Raji (cell line): ENCODE data around the gene CRLF2.

Experiments
- POLR2A ChIP-seq: IDR thresholded peaks from 2 replicates; pipeline ENCODE4 v1.6.1; 2011; ENCODE audit warnings: low read depth, low read length, control low read depth; ENCODE audit not compliant: insufficient read depth

CRLF2 gene

GRCh38 chrX:1212532-1212931 lies at the start of gene CRLF2:
CRLF2 (minus strand) TSS chrX:1212649; CDS start chrX:1212634, 15 bp downstream.
- no peak for TF ChIP-seq POLR2A

GRCh38 chrX:1261285-1261684 lies 48.8 kb upstream of the CRLF2 start:
- TF ChIP-seq POLR2A, result no peak

- TF ChIP-seq POLR2A, result no peak
Measured at GRCh38 chrX:1252861-1253260, 40.4 kb upstream of the CRLF2 start.

- TF ChIP-seq POLR2A, result no peak
Measured at GRCh38 chrX:1249101-1249887, 36.8 kb upstream of the CRLF2 start.

GRCh38 chrX:1248331-1249061 lies 36.0 kb upstream of the CRLF2 start:
- no peak for TF ChIP-seq POLR2A

- no peak for TF ChIP-seq POLR2A
Measured at GRCh38 chrX:1246816-1247215, 34.4 kb upstream of the CRLF2 start.

- no peak for TF ChIP-seq POLR2A
Measured at GRCh38 chrX:1244164-1245076, 32.0 kb upstream of the CRLF2 start.

- no peak for TF ChIP-seq POLR2A
Measured at GRCh38 chrX:1242891-1243402, 30.5 kb upstream of the CRLF2 start.

- TF ChIP-seq POLR2A, result no peak
Measured at GRCh38 chrX:1239681-1240142, 27.3 kb upstream of the CRLF2 start.

- no peak for TF ChIP-seq POLR2A
Measured at GRCh38 chrX:1231850-1232465, 19.5 kb upstream of the CRLF2 start.

- TF ChIP-seq POLR2A, result no peak
Measured at GRCh38 chrX:1226249-1226648, 13.8 kb upstream of the CRLF2 start.

GRCh38 chrX:1224954-1225353 lies 12.5 kb upstream of the CRLF2 start:
- TF ChIP-seq POLR2A, result no peak

- no peak for TF ChIP-seq POLR2A
Measured at GRCh38 chrX:1223242-1223600, 10.8 kb upstream of the CRLF2 start.

- no peak for TF ChIP-seq POLR2A
Measured at GRCh38 chrX:1222531-1223241, 10.2 kb upstream of the CRLF2 start.
